WTC11 (cell line): ENCODE data around the gene EFHD2.

ENCODE experiments used
- CREB1 ChIP-seq: sonication (generic); formaldehyde crosslinking; IDR thresholded peaks from 2 replicates; pipeline ENCODE4 v1.8.0; 2023; ENCODE audit warnings: mild to moderate bottlenecking, missing genetic modification reagents
- CREM ChIP-seq: sonication (generic); formaldehyde crosslinking; IDR thresholded peaks from 2 replicates; pipeline ENCODE4 v1.8.1; 2022; ENCODE audit warnings: mild to moderate bottlenecking, missing genetic modification reagents, moderate library complexity
- CTCF ChIP-seq: fragments of 200-600 bp; IDR thresholded peaks from 2 replicates; pipeline ENCODE4 v1.8.0; 2022; ENCODE audit warnings: antibody characterized with exemption
- FOXP1 ChIP-seq: sonication (generic); formaldehyde crosslinking; IDR thresholded peaks from 2 replicates; pipeline ENCODE4 v1.8.0; 2022; ENCODE audit warnings: missing genetic modification reagents, mild to moderate bottlenecking, moderate library complexity, borderline replicate concordance
- HMGXB4 ChIP-seq: sonication (generic); formaldehyde crosslinking; IDR thresholded peaks from 2 replicates; pipeline ENCODE4 v1.8.1; 2023; ENCODE audit warnings: mild to moderate bottlenecking, moderate library complexity, missing genetic modification reagents
- PRDM15 ChIP-seq: sonication (generic); formaldehyde crosslinking; IDR thresholded peaks from 2 replicates; pipeline ENCODE4 v1.8.0; 2022; ENCODE audit warnings: missing genetic modification reagents
- RELA ChIP-seq: sonication (generic); formaldehyde crosslinking; IDR thresholded peaks from 2 replicates; pipeline ENCODE4 v1.8.1; 2022; ENCODE audit warnings: missing genetic modification reagents, mild to moderate bottlenecking, borderline replicate concordance
- SMAD3 ChIP-seq: sonication (generic); formaldehyde crosslinking; IDR thresholded peaks from 2 replicates; pipeline ENCODE4 v1.8.0; 2022; ENCODE audit warnings: missing genetic modification reagents, mild to moderate bottlenecking, borderline replicate concordance
- ZNF232 ChIP-seq: sonication (generic); formaldehyde crosslinking; IDR thresholded peaks from 2 replicates; pipeline ENCODE4 v1.8.0; 2022; ENCODE audit warnings: mild to moderate bottlenecking, missing genetic modification reagents

GRCh38 chr1:15477646-15478212, 68.0 kb downstream of the EFHD2 start:
- TF ChIP-seq PRDM15 (CRISPR knock-in tag): no peak
- TF ChIP-seq CTCF: no peak
- TF ChIP-seq CREM (CRISPR knock-in tag): no peak
- no peak for TF ChIP-seq FOXP1 (CRISPR knock-in tag)
- no peak for TF ChIP-seq SMAD3
- TF ChIP-seq CREB1 (CRISPR knock-in tag): no peak
- no peak for TF ChIP-seq ZNF232 (CRISPR knock-in tag)
- TF ChIP-seq RELA (CRISPR knock-in tag): no peak
- no peak for TF ChIP-seq HMGXB4 (CRISPR knock-in tag)
